Measurements from ENCODE around the gene CD40. TPM values are rescaled to one million over a fixed set of nuclear protein-coding genes. Genes with fewer than 3 reads are reported as not detected.

CD40 gene
- polyA plus RNA-seq, 1 donor: 5.0 TPM

DNA sequence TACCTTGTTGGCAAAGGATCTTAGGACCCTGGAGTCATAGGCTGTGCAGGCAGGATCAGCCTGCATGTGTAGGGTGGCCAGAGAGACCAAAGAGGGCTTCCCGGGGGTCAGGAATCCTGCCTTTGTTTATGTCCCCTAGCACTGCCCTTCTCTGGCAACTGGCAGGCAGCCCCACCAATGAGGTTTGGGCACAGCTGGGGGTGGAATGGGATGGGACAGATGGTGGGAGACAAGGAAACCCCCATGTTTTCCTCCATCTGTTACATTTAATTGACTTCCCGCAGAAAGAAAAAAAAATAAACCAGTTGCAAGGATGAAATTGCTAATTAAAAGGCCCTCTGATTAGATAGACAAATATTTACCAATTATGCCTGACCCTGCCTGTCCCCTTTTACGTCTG is 27.6 kb downstream of the CD40 start:
- DNase-seq: no peak

DNA sequence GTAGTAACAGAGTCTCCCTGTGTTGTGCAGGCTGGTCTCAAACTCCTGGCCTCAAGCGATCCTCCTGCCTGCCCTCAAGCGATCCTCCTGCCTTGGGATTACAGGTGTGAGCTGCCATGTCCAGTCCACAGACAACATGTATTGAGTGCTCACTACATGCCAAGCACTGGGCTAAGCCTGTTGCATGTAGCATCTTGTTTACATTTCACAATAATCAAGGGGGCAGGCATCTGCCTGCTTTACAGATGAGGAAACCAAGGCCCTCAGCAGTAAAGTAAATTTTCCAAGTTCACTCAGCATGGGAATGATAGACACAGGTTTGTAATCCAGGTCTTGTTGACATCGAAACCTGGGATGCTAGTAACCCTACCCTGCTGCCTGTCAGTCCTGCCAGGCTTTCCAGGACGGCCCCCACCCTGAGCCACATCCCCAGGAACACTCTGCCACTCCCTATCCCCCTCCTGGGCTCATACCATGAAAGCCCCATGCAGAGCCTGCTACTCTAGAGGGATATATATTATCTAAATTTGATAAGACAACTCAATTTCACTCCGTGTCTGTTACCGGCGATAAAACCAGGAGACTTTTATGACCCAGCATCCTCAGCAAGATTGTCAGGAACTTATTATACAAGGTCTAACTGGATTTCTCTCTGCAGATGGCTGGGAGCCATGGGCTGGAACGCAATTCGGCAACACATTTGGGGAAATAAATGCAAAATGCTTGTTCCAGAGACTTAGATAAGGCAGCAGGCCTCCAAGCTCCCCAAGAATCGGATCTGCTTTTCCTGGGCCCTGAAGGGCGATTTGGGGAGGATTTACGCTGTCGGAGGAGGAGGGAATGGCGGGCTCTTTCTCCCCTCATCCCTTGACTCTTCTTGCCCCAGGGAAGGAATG is 30.4 kb downstream of the CD40 start:
- no peak for DNase-seq

DNA sequence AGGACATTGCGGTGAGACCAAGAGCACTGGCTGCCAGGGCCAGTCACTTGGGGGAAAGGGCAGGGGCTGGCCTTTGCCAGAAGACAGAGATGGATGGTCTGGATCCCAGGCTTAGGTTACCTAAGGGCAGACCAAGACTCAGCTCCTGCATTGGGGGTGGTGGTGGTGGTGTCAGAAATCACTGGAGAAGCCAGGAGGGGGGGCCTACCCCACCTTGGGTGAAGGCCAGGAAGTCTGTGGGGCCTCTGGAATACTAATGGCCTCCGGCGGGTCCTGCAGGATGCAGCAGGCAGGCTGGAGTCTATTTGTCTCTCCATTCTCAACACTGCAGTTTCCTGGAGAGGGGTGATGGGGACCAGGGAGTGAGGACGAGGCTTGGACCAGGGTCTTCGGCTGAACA is 32.8 kb downstream of the CD40 start:
- no peak for DNase-seq

DNA sequence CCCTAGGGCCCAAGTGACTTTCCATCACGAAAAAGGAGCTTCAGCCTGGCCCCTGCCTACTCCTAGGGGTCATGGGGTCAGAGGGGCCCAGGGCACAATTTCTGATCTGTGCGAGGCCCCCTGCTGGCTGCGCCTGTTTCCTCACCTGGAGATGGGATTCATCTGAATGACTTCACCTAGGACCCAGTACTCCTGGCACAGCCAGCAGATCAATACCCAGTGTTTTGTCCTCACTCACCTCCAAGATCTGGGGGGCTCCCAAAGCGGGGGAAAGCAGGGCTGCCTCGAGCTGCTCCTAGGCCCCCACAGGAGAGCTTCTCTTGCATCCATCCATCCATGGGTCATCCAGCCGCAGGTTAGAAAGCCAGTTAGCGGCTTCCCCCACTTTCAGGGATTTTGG is 33.8 kb downstream of the CD40 start:
- no peak for DNase-seq

DNA sequence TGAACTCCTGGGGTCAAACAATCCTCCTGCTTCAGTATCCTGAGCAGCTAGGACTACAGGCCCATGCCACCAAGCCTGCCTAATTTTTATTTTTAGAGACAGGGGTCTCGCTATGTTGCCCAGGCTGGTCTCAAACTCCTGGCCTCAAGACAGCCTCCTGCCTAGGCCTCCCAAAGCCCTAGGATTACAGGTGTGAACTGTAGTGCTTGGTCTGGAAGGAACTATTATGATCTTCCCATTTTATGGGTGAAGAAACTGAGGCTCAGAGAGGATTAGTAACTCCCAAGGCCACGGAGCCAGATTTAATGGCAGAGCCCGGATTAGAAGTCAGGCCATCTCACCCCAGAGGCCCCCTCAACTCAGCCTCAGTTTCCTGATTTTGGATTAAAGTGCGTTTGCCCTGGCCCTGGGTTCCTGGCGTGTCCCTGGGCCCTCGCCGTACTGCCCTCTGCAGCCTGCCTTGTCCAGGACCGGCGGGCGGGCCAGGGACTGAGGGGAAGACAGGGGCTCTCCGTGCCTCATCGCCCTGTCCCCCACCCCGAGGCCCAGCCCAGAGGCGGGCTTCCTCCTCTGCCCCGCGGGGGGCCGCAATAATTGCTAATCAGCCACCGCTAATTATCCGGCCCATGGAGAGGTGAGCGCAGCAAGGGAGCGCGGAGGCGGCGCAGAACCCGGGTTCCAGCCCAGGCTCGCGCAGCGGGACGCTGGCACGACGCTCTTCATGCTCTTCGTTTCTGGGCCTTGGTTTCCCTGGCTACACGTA is 34.9 kb downstream of the CD40 start:
- no peak for DNase-seq

DNA sequence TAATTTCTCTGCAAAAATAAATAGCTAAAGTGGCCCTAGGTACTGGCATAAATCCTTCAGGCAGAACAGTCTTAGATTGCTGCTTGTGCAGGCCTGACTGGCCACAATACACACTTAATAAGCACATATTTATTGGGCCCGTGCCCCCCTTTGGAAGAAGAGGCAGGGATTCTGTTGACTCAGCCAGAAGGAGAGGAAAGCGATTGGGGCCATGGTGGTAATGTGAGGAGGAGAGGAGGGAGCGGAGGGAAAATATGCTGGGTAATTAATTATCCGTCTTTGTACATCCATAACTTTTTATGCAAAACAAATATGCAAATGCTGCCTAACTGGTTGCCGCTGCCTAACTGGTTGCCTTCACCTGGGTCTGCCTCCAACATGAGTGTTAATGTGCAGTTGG is 36.2 kb downstream of the CD40 start:
- DNase-seq: no peak

DNA sequence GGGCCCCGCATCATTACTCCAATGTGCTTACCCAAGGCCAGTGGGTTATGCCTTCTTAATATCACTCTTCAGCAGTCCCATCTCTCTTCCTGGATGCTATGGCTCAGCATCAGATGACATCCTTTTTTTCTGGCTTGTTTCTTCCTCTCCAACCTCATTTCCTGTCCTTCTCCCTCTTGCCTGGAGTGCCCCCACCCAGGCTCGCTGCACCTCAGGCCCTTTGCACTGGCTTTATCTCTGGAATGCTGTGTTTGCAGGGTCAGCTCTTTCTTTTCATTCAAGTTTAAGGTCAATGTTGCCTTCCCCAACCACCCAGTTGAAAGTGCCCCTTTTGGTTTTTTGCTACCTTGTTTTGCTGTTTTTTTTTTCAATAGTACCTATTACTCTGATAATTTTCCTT is 36.7 kb downstream of the CD40 start:
- no peak for DNase-seq

DNA sequence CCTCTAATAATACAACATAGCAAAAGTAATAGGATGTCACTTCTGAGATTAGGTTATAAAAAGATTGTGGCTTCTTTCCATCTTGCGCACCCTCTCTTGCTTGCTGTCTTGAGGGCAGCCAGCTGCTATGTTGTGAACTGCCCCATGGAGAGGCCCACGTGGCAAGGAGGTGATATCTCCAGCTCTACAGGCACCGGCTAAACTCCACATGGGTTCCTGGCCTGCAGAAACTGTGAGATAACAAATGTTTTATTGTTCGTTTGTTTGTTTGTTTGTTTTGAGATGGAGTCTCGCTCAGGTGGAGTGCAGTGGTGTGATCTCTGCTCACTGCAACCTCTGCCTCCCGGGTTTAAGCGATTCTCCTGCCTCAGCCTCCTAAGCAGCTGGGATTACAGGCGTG is 38.0 kb downstream of the CD40 start:
- no peak for DNase-seq

DNA sequence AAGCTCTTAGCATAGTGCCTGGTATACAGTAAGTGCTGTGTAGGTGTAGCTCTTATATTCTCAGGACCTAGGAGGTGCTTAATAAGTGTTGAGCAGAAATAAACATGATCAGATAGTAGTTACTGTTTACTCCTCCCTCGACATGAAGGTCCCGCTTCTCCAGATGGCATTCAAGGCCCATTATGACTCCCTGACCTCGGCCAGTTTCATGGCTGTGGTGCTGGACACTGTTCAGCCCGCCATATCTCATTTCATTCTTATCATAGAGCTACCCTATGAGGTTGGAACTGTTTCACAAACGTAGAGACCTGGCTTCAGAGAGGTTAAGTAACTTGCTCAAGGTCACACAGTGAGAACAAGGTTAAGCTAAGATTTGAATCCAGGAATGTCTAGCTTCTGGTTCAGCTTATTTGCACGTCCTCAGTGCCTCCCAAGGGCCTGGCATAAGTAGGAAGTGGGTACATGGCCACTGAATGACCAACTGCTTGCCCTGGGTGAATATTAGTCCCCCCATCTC is 39.0 kb downstream of the CD40 start:
- DNase-seq: no peak

DNA sequence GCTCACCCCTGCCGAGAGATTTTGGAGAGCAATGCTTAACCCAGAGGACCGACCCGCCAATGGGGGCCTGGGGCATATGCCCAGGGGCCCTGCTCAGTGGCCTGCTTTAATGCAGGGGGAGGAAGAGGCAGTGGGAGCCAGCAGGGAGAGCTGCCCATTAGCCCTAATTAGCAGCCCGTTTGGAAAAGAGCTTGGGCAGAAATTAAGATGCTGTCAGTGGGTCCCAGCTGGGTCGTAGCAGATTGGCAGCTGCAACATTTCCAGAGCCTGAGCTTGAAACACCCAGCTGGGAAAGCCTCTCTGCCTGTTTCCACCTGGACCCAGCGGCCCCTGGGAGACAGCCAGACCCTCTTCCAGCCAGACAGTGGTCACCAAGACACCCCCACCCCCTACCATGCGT is 39.5 kb downstream of the CD40 start:
- no peak for DNase-seq

DNA sequence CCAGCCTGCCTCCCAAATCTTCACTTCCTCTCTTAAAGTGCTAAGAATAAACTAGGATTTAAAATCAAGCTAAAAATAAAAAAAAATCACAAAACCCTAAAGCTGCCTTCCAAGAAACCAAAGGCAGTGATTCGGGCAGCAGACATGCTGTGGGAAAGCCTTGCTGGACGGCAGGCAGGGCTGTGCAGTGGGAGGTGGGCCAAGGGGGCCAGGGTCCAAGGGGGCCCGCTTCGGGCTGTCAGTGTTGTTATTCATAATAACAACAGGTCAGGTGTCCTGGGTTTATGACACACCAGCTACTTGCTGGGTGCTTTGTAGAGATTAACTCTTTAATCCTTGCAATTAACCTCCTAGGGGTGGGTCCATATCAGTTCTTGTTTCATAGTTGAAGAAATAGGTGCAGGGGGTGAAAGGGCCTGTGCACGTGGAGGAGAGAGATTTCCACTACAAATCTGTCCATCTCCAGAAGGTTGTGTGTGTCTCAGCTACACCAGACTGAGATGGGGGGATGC is 40.4 kb downstream of the CD40 start:
- DNase-seq: no peak

DNA sequence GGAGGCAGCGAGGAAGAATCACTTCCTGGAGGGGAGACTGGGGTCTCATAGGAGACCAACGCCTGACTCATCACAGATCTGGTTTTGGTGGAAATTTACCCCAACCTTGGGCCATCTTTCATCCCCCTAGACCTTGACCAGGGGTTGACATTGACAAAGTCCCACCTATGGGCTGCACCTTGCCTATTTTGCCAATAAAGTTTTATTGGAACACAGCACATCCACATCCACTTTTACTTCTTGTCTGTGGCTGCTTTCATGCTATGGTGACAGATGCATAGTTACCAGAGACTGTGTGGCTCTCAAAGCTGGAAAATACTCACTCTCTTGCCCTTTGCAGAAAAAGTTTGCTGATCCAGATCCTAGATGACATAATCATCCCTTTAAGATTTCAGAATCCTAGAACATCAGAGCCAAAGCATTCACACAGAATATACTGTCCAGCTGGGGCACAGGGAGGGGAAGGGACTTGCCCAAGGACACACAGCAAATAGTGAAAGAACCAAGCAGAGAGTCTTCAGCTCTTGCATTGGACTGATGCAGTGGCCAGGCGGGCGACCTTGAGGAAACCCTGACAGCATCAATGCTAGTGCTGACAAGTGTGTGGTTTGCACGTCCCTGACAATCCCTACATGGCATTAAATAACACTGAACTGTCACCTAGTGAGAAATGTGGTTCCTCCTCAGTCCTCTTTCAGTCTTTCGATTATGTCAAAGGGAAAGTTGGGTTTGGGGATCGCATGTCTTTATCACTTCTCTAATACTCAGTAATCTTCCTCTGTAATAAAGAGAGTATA is 41.2 kb downstream of the CD40 start:
- DNase-seq: no peak

DNA sequence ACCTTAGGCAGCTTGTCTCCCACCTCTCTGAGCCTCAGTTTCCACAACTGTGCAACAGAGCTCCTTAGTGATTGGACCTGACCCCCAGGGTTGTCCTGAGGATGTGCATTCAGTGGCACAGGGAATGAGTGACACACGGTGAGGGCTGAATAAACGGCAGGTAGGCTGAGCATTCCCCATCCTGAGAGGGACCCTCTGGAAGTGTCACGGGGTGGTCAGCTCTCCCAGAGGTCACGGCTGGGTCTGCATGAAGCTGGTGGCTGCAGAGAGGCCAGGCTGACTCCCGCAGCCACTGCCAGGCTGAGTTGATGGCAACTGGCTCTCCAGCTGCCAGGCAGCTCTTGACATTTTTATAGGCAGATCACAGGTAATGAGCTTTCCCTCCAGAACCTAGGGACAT is 42.5 kb downstream of the CD40 start:
- no peak for DNase-seq

DNA sequence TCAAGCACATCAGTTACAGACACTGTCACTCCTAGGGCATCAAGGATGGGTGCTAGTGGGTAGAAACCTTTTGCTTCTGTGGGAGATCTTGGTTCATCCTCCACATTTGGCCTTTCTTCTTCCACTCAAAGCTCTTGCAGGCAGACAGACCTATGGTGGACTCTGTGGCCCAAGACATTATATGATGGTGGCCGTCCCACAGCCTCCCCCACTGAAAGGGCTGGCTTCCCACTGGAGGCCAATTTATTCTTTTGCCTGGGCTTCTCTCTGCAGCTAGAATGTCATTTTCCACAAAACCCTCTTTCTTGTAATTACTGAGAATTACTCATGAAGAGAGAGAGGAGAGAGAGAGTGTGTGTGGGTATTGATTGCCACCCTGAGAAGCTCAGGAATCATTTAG is 43.8 kb downstream of the CD40 start:
- no peak for DNase-seq

DNA sequence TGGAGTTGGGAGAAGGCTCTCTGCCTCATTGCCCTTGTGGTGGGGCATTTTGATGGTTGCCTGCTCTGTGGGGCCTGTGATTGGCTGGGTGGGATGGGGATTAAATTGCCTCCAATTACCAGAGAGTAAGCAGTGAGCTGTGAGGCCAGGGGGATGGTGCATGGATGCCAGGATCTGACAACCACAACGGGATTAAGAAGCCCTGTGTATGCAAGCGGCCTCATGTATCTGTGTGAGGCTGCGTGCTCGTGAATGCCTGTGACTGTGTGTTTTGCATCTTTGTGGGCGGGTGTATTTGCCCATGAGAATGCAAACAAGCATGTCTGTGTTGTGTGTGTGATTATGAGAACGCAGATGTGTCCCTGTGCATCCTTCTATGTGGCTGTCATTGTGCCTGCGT is 46.1 kb downstream of the CD40 start:
- no peak for DNase-seq

DNA sequence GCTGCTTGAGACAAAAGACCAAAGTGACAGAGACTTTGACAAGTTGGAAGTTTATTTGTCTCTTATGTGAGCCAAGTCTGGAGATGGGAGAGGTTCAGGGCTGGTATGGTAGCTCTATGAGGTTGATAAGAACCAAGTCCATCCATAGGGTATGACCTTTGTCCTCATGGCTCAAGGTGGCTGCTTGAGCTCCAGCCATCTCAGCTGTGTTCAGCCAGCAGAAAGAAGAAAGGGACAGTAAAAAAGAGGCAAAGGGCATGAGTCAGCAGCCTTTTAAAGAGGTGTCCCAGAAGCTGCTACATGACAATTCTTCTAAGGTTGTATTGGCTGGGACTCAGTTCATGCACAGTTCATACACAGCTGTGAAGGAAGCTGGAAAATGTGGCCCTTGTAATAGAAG is 49.0 kb downstream of the CD40 start:
- no peak for DNase-seq

DNA sequence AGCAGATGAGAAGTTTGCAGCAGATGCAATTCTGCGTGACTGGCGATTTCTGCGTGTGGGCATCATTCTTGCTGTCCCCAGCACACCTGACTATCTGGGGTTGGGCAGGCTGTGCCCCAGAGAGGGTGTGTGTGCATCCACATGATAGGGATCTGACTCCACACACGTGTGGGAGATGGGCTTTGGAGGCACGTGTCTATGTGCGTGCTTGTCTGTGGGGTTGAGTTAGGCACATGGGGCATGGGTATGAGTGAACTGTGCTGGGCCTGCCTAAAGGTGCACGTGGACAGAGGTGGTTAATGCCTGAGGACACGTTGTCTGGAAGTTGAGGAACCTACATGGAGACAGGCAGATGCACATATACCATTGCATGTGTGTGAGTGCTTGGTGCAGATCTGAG is 50.3 kb downstream of the CD40 start:
- DNase-seq: no peak

DNA sequence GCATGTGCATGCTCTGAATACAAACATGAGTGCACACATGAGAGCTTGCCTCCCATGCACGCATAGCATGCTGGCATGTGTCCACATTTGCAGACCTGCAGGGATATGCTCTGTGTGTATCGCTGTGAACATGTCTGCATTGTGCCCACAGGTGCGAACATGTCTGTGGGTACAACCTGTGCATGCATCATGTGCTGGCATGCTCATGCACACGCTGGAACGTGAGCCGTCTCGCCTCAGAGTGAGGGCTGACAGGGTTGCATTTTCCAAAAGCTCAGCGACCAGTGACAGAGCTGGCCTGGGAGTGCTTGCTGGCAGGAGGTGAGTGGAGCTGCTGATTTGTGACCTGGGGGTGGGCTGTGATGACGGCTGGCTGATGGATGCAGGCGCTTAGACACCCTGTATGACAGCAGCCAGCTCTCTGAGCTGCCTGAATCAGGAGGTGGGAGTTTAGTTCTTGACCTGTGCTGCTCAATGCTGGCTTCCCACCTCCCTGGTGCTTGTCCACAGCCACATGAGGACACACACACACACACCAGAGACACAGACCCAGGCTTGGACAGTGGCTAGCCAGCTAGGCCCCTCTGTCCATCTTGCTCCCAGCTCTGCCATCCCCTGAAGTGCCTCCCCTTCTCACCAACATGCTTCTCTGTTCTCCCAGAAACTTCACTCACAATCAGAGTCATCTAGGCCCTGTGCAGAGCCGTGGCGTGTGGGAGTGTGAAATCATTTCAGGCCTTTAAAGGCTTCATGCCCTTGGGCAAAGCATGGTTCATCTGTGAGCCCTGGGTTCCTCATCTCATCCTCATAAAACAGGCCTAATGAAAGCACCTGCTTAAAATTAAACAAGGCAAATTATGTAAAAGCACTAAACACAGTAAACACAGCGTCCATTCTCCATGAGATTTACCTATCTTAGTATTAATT is 51.4 kb downstream of the CD40 start:
- no peak for DNase-seq

DNA sequence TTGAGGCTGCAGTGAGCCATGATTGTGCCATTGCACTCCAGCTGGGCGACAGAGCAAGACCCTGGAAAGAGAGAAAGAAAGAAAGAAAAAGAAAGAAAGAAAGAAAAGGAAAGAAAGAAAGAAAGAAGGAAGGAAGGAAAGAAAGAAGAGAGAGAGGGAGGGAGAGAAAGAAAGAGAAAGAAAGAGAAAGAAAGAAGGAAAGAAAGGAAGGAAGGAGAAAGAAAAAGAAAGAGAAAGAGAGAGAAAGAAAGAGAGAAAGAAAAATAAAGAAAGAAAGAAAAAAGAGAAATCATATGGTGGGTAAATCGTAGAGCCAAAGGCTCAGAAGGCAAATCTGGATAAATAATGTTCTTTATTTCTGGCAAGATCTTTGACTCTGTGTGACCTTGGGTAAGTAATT is 53.4 kb downstream of the CD40 start:
- DNase-seq: no peak

DNA sequence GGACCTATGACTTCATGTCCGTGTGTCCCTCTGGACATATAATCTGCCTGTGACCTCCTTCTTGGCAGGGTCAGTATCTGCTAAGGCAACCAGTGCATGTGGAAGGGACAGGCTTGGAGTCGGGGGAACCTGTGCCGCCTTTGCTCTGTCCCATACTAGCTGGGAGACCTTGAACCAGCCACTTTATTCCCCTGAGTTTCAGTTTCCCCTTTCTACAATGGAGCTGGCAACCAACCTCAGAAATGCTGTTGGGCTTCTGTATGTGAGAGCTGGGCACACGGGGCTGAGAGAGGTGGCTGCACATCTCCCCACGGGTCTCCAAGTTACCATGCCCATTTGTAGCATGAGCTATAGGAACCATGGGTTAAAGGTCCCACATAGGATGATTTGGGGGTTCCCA is 53.8 kb downstream of the CD40 start:
- no peak for DNase-seq

DNA sequence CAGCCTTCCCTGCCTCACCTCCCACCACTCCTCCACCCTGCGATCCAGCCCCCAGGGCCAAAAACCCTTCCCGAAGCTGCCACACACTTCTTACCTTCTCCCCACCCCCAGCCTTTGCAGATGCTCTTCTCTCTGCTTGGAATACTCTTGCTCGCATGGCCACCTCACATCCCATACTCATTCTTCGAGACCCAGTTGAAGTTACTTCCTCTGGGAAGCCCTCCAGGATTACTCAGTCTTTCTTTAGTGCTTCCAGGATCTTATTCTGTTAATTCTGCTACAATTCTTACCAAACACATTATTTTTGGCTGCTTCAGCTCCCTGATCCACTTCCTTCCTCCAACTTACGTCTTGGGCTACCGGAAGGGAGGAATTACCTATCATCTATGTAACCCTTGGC is 54.3 kb downstream of the CD40 start:
- DNase-seq: no peak

All from left kidney (tissue), 2 donors.